AG04450 (cell line): ENCODE data around the gene DYNLRB1. TPM values are rescaled to one million over a fixed set of nuclear protein-coding genes. Genes with fewer than 3 reads are reported as not detected.

Experiments used
- CTCF ChIA-PET: fragments of 300-600, 350-600 bp; formaldehyde crosslinking; extraction: SDS; loops from one replicate; lab custom pipeline; 2022; ENCODE audit warnings: antibody characterized with exemption, inconsistent platforms; lab: Charles Lee
- POLR2A ChIA-PET: fragments of 350-600 bp; formaldehyde crosslinking; extraction: SDS; loops from one replicate; lab custom pipeline; 2021; ENCODE audit warnings: antibody characterized with exemption, inconsistent platforms; lab: Yijun Ruan, JAX
- DNase-seq: peaks from one replicate; pipeline ENCODE4 v3.0.0-alpha.2; 2011; ENCODE audit warnings: low read depth, low spot score
- H3K27ac ChIP-seq: one replicate; pipeline ENCODE4 v1.5.1; 2012; ENCODE audit warnings: low read depth, low read length, control low read depth
- H3K27me3 ChIP-seq: one replicate; pipeline ENCODE4 v1.6.0; 2012; ENCODE audit warnings: low read length; ENCODE audit not compliant: control insufficient read depth, insufficient read depth
- H3K4me3 ChIP-seq: 2 replicates; pipeline ENCODE4 v1.5.1; 2011; ENCODE audit warnings: mild to moderate bottlenecking, low read depth, low read length, control low read depth
- H3K9me3 ChIP-seq: 2 replicates; pipeline ENCODE4 v1.5.1; 2012; ENCODE audit warnings: low read length; ENCODE audit not compliant: control insufficient read depth, insufficient read depth
- polyA plus RNA-seq: library from polyadenylated mRNA; depleted of rRNA; stranded (reverse); fragments of >200 nt; gene quantifications from 2 replicates; pipeline ENCODE4 v1.2.3, GENCODE V29; 2011
- TF ChIP-seq, protein P1 (sequence below): IDR thresholded peaks from 2 replicates; pipeline ENCODE4 v1.5.1; 2011; ENCODE audit warnings: low read depth, low read length, control low read depth, inconsistent platforms

DYNLRB1 gene
- polyA plus RNA-seq, 1 experiment, result 256 TPM

DNA sequence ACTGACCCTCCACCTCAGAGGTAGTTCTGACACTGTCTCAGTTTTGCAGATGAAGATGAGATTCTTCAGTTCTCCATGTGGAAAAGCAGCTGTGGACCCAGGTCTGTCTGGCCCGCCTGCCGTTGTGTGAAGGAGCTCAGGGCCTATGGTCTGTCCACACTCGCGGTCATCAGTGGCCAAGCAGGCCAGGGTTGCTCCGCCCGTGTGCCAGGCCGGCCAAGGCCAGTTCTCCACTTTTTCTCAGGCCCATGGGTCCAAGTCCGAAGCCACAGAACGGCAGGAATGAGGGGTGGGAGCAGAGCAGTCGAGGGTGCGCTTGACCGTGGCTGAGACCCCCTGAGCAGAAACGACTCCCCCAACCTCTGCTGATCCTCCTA lies 33.7 kb downstream of the DYNLRB1 start:
- no peak for DNase-seq
- Histone ChIP-seq H3K4me3 (no peak overlapping the region), H3K27ac (no peak overlapping the region), H3K9me3 (no peaks in the 10 kb centered on the region; the same call in 1 of the 2 replicates), H3K27me3 (no peaks in the 10 kb centered on the region)
- TF ChIP-seq, protein P1, sequence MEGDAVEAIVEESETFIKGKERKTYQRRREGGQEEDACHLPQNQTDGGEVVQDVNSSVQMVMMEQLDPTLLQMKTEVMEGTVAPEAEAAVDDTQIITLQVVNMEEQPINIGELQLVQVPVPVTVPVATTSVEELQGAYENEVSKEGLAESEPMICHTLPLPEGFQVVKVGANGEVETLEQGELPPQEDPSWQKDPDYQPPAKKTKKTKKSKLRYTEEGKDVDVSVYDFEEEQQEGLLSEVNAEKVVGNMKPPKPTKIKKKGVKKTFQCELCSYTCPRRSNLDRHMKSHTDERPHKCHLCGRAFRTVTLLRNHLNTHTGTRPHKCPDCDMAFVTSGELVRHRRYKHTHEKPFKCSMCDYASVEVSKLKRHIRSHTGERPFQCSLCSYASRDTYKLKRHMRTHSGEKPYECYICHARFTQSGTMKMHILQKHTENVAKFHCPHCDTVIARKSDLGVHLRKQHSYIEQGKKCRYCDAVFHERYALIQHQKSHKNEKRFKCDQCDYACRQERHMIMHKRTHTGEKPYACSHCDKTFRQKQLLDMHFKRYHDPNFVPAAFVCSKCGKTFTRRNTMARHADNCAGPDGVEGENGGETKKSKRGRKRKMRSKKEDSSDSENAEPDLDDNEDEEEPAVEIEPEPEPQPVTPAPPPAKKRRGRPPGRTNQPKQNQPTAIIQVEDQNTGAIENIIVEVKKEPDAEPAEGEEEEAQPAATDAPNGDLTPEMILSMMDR, result no peak
- POLR2A ChIA-PET, result no interaction called here
- CTCF ChIA-PET, result no interaction called here

DNA sequence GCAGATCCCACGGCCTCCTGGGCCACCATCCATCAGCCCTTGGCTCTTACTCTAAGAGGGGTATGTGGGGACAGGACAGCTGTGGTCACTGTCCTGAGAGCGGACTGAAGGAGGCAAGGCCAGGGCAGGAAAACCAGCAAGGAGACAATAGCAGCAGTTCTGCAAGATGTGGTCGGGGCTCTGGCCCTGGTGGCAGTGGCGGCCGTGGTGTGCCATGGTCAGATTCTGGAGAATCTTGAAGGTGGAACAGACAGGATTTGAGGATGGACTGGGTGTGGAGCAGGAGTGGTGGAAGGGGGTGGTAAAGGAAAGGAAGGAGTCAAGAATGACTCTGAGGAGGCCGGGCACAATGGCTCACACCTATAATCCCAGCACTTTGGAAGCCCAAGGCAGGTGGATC lies 36.3 kb downstream of the DYNLRB1 start:
- DNase-seq, result no peak
- TF ChIP-seq, protein P1, result no peak
- H3K27me3 ChIP-seq, result no peaks in the 10 kb centered on the region
- no peak overlapping the region for H3K4me3 ChIP-seq
- H3K27ac ChIP-seq, result no peak overlapping the region
- ChIA-PET CTCF (no interaction called here), POLR2A (no interaction called here)
- H3K9me3 ChIP-seq, result no peaks in the 10 kb centered on the region; the same call in 1 of the 2 replicates

DNA sequence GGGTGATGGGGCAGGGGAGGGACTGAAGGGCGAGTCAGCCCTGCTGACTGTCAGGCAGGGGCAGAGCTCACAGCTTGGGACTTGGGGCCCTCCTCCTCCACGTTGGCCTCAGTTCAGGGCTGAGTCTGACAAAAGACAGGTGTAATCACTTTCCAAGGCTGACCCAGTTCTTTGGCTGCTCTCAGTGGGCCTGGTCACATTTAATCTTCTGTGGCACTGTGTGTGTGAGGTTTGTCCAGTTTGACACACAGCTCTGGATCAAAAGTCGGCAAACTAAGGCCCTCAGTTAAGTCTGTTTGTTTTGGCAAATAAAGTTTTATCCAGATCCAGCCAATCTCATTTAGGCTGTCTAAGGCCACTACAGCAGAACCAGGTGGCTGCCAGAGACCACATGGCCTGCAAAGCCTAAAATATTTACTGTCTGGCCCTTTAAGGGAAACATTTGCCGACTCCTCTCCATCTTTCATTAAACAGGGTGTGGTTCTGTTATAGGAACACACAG lies 37.2 kb downstream of the DYNLRB1 start:
- no peak overlapping the region for H3K4me3 ChIP-seq
- no peak overlapping the region for H3K27ac ChIP-seq
- H3K9me3 ChIP-seq, result no peaks in the 10 kb centered on the region; the same call in 1 of the 2 replicates
- TF ChIP-seq, protein P1, result no peak
- CTCF ChIA-PET, result no interaction called here
- POLR2A ChIA-PET, result no interaction called here
- no peak for DNase-seq
- no peaks in the 10 kb centered on the region for H3K27me3 ChIP-seq

DNA sequence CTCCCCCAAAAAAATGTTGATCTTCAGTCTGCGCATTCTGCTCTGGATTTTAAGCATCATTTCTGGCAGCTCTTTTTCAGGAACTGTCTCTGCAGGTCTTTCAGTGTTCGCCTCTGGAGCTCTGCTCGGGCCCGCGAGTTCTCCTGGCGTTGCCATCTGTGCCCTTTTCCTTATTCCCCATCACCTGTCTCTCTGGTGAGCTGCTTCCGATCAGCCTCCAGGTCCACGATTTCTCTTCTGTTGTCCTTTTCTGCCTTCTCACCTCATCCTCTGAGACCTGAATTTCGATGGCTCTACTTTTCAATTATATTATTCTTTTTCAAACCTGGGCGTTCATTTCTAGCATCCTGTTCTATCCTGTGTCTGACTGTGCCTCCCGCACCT lies 41.7 kb downstream of the DYNLRB1 start:
- CTCF ChIA-PET, result interaction anchor here (0.9 kb wide), 2 partner anchors 212 to 245 kb away, joined by 3 to 8 read pairs; no protein-coding TSS in a partner anchor
- peak overlapping the region; percentile 71 for H3K4me3 ChIP-seq
- TF ChIP-seq, protein P1, result no peak
- H3K27ac ChIP-seq, result peak overlapping the region; percentile 65
- no peak for DNase-seq
- POLR2A ChIA-PET, result interaction anchor here (0.8 to 1.3 kb wide), 2 partner anchors 146 to 155 kb away, joined by 4 to 7 read pairs; partner anchors contain the start of gene TP53INP2
- no peaks in the 10 kb centered on the region for H3K9me3 ChIP-seq
- H3K27me3 ChIP-seq, result no peaks in the 10 kb centered on the region
